GM11168 (cell line): ENCODE data around the gene A1BG.

Experiments used
- in situ Hi-C: fragments of 300-500 bp; cut with MboI; formaldehyde crosslinking; loops from one replicate; pipeline ENCODE4 v1.12.0; 2022; ENCODE audit warnings: low sequenced_read_pairs; ENCODE audit not compliant: unreplicated experiment

Gene A1BG

GRCh38 chr19:58305932-58306323 is 47.4 kb downstream of the A1BG start:
- in situ Hi-C loops, result no loop called here

- in situ Hi-C loops, result no loop called here
These were observed 48.0 kb downstream of the A1BG start, which contains the start of gene ERVK3-1 for GRCh38 chr19:58305065-58305931. Gene ERVK3-1 (plus strand): TSS chr19:58305377. CDS start chr19:58312169, 6,792 bp downstream.

- in situ Hi-C loops, result no loop called here
These were observed 48.6 kb downstream of the A1BG start for GRCh38 chr19:58304748-58305064.

GRCh38 chr19:58304255-58304654 is 49.0 kb downstream of the A1BG start:
- in situ Hi-C loops, result no loop called here

- in situ Hi-C loops, result no loop called here
These were observed 52.7 kb downstream of the A1BG start for GRCh38 chr19:58300620-58301019.

GRCh38 chr19:58296104-58296503 is 57.2 kb downstream of the A1BG start:
- in situ Hi-C loops, result no loop called here
